OCI-LY1 (cell line): ENCODE data around the gene SAMD8.

Experiments
- EZH2 ChIP-seq: fragments of 200-600 bp; sonication (generic), shearing (Covaris generic); IDR thresholded peaks from 2 replicates; pipeline ENCODE4 v1.8.0; 2017; ENCODE audit warnings: borderline replicate concordance, mixed run types, mild to moderate bottlenecking, antibody characterized with exemption, low read length, moderate library complexity, mixed read lengths
- TF ChIP-seq, protein P1 (sequence below): fragments of 200-600 bp; sonication (generic), shearing (Covaris generic); IDR thresholded peaks from 2 replicates; pipeline ENCODE4 v1.5.1; 2017; ENCODE audit warnings: mild to moderate bottlenecking, antibody characterized with exemption, low read length, moderate library complexity, mixed read lengths

DNA sequence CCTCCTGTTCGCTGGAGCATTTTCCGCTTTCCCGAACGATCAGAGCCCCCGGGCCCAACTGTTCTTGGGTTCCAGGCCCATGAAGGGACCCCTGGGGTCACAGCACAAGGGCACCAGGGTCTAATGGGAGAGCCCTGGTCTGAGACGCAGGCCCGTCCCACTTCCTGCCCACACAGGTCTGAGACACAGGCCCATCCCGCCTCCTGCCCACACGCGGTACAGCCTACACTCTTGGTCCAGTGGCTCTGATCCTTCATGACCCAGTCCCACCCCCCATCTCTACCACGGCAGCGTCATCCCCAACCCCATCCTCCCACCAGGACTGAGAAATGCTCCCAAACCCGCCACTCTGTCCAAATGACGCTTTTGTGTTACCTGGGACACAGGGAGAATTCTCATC, 38.7 kb upstream of the SAMD8 start:
- TF ChIP-seq, protein P1, sequence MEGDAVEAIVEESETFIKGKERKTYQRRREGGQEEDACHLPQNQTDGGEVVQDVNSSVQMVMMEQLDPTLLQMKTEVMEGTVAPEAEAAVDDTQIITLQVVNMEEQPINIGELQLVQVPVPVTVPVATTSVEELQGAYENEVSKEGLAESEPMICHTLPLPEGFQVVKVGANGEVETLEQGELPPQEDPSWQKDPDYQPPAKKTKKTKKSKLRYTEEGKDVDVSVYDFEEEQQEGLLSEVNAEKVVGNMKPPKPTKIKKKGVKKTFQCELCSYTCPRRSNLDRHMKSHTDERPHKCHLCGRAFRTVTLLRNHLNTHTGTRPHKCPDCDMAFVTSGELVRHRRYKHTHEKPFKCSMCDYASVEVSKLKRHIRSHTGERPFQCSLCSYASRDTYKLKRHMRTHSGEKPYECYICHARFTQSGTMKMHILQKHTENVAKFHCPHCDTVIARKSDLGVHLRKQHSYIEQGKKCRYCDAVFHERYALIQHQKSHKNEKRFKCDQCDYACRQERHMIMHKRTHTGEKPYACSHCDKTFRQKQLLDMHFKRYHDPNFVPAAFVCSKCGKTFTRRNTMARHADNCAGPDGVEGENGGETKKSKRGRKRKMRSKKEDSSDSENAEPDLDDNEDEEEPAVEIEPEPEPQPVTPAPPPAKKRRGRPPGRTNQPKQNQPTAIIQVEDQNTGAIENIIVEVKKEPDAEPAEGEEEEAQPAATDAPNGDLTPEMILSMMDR: no peak
- no peak for TF ChIP-seq EZH2
